Keratinocyte (primary cell): ENCODE data around the gene AP3M1.

ENCODE experiments used
- CTCF ChIP-seq, 3 experiments: IDR thresholded peaks in 1 of 3; conservative IDR thresholded peaks in 1 of 3; optimal IDR thresholded peaks in 1 of 3; 2 replicates in 2 of 3; 3 replicates in 1 of 3; pipeline versions ENCODE3 to v1.5.1; 2011; ENCODE audit warnings: low read length in 3 of 3, mild to moderate bottlenecking in 3 of 3, moderate library complexity in 2 of 3, control low read depth in 1 of 3, inconsistent platforms in 1 of 3; ENCODE audit not compliant: insufficient read depth in 2 of 3; ENCODE audit errors: extremely low read depth in 1 of 3
- EZH2 ChIP-seq: IDR thresholded peaks from one replicate; pipeline ENCODE4 v1.6.1; 2012; ENCODE audit warnings: inconsistent platforms, mild to moderate bottlenecking, low read length, moderate library complexity

GRCh38 chr10:74174521-74174920 lies 23.9 kb upstream of the AP3M1 start:
- TF ChIP-seq CTCF (optimal IDR thresholded peaks at IDR 0.05 in 1 of 3, IDR thresholded peaks at IDR 0.05 in 1 of 3, conservative IDR thresholded peaks at IDR 0.05 in 1 of 3; ENCODE audit: extremely low read depth in 1 of 3, insufficient read depth in 2 of 3, low read length in 3 of 3) (no peak), EZH2 (no peak)
